HG03066 (cell line): ENCODE measurements around the gene ANTXR1.

Experiments used
- ATAC-seq: cut with Tn5 transposase; IDR thresholded peaks from one replicate; pipeline ENCODE4 v1.9.1; 2021; ENCODE audit warnings: low read depth; ENCODE audit not compliant: unreplicated experiment

The ANTXR1 gene

DNA sequence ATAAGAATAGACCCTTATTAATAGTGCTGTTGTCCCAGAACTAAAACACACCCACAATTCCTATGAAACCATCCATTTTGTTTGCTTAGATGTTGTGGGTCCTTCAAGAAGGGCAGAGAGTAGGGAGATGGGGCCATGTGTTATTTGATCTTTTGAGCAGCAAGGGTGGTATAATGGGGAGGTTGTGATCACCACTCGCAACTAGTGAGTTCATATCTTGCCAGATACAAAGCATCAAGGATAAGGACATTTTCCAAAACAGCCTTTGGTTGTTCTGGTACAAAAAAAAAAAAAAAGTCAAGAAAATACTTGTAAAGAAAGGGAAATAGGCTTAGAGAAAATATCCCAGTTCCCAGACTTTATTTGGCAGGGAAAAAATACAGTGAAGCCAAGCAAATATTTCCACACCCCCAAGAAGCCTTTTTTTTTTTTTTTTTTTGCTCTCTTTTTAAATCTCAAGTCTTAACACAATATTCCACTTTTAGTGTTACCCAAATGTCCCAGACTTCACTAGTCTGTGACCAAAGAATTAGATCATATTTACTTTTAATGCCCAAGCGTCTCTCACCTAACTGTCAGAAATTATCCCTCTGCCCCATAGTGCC, 54.1 kb downstream of the ANTXR1 start:
- no peak for ATAC-seq

DNA sequence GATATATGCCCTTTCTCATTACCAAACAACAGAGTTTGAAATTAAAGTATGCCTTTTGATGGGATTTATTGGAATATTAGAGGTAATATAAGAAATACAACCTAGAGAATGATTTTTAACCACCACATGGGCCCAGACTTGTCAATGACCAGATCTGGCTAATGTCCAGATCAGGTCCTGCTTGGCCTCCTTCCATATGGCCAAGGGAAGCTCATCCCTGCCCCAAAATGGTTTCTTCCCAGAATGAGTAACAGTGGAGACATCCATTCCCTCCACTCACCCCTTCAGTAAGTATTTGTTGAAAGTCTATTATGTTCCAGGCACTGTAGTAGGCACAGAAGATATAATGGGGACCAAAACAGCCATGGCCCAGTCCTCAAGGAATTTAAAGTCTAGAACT, 54.9 kb downstream of the ANTXR1 start:
- ATAC-seq: no peak

DNA sequence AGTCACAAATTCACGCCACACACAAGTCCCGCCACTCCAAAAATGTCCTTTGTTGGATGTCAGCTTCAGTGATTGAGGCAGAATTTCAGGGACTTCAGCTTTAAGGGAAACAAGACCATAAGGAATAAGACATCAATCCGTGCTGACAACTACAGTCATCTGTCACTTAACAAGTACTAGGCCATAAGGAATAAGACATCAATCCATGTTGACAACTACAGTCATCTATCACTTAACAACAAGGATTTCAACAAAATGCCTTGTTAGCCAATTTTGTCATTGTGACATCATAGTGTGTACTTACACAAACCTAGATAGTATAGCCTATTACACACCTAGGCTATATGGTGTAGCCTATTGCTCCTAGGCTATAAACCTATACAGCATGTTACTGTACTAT, 58.0 kb downstream of the ANTXR1 start:
- ATAC-seq: no peak

DNA sequence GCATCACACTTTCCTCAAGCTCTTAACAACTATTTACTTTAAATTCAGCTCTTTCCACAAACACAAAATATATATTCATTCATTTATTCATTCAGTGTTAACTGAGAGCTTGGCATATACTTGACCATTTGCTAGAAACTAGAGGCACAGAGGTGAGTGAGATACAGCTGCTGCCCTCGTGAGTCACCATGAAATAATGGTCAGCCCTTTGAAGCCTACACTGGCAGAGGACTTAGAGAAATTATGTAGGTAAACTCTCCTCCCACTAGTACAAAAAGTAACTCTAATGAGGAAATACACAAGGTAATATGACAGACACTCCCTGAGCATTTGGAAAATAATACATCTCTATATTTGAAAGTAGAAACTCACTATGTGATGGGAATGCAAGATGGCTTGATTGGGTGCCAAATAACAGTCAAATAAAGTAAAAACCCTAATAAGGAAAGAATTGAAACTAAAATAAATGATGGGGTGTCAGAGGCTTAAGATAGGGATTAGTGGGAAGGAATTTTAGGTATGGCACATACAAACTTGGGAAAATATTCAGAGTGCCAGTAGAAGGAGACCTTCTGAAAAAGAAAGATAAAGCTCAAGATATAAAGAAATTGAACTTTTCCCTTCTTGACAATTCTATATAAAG, 61.1 kb downstream of the ANTXR1 start:
- no peak for ATAC-seq

DNA sequence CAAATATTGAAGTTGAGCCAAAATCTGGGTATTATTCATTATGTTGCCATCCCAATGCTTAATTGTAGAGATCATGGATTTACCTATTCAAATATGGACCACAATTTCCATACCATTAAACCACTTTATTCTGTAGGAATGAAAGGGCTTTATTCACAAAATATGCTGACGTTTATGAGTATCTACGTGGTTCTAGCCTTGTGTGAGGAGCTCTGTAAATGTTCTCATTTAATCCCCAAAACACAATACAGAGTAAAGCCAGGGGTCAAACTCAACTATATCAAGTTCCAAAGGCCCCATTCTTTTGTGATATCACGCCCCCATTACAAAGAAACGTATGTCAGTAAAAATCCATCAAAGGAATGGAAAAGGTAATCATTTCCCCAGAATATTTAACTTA, 61.9 kb downstream of the ANTXR1 start:
- no peak for ATAC-seq

DNA sequence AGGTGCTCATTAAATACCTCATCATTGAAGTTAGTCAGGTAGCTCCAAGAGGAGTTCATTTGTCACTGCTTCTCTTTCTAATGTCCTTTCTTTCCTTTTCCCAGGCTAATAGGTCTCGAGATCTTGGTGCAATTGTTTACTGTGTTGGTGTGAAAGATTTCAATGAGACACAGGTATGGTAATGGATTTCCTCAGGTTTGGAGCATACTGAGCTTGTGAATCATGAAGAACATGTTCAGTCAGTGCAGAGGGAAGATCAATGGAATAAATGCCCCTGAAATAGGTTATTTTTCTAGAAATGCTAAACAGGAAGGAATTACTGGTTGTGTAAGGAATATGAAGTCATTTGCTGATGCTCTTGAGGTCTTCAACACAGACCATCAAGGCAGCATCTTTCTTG, 62.5 kb downstream of the ANTXR1 start:
- no peak for ATAC-seq

DNA sequence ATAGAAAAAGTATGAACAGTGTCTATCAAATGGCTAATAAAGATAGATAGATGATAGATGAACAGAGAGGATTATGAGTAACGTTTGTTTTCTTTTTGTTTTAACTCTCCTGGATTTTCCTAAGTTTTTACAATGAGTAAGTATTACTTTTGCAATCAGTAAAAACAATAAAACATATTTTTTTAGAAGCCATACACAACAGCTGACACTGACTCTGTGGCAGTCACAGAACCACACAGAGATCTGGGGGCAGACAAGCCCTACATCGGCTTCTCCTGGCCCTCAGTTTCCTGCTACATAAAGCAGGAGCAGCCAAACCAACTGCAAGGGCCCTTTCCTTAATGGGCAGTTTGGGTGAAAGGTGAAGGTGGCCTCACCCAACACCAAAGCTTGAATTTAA, 63.6 kb downstream of the ANTXR1 start:
- no peak for ATAC-seq

DNA sequence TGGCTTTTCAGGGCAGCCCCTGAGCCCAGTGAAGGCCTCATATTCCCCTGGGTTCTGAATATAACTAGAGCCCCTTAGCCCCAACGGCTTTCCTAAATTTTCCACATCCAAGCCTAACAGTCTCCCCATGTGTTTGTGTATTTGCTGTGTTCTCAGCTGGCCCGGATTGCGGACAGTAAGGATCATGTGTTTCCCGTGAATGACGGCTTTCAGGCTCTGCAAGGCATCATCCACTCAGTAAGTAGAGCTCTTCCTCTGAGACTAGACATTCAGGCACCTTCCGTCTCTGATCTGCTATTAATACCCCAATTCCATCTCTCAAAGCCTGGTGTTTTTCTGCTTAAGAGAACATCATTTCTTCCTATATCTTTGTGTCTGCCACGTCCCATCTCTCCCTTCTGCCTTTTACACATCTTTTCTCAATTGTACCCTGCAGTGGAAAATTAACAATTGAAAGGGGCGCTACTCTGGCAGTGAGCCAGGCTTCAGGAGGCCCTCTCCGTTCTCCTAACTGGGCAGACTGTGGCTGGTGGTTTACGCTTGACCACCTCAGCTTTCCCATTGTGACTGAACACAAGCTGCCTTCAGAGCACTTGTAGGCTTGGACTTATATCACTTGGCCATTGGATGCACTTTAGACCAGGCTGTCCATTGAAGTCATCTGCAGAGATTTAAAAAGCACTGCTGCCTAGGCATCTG, 64.4 kb downstream of the ANTXR1 start:
- no peak for ATAC-seq

DNA sequence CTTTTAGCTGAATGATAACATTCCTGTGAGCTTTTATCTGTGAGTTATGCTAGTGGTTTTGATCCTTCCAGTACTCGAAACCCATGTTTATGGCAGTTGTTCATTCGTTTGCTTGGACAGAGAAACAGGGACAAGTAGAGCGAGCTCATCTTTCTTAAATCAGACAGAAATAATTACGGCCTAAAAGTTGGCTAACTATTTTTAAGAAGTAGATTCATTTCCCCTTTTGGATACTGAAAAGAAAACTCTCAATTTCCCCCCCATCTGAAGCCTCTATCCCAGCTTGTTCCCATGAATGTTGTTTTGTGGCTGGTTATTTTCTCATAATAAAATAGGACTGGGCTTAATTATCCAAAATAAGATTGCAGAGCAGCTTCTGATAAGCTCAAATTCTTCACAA, 67.1 kb downstream of the ANTXR1 start:
- ATAC-seq: no peak

DNA sequence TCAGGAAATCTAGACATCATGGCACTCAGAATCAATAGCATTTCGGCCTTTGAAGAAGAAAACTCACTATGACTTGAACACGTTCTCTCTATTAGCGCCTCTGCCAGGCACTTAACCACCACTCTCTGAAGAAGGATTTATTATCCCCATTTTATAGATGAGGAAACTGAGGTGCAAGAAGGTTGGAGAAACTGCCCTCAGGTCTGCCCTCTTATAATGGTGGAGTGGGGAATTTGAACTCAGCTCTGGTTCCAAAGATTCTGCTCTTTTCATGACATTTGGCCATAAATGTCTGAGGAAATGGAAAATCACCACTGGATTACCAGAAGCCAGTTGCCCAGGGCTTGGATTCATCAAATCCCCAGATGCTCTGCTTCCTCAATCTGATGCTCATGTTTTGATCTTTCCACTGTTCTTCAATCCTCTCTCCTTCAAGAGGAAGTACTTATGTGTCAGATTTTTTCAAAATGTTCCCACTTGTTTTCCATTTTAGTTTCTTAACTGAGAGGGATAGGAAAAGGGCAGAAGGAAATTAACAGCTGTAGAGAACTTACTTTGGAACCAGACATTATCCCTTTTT, 68.1 kb downstream of the ANTXR1 start:
- ATAC-seq: no peak

DNA sequence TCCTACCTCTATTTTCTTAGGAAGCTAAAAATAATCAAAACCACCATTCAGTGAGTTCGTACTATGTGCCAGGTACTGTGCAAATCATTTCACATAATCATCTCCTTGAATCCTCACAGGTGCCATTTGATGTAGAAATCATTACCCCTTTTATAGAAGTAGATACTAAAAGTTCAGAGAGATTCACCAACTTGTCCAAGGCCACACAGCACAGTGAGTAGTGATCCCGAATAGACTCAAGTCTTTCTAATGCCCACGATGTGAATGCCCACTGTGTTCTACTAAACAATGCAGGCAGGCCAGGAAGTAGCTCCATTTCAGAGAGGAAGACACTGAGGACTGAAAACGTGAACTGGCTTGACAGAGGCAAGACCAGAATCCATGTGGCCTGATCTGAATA, 68.8 kb downstream of the ANTXR1 start:
- no peak for ATAC-seq

DNA sequence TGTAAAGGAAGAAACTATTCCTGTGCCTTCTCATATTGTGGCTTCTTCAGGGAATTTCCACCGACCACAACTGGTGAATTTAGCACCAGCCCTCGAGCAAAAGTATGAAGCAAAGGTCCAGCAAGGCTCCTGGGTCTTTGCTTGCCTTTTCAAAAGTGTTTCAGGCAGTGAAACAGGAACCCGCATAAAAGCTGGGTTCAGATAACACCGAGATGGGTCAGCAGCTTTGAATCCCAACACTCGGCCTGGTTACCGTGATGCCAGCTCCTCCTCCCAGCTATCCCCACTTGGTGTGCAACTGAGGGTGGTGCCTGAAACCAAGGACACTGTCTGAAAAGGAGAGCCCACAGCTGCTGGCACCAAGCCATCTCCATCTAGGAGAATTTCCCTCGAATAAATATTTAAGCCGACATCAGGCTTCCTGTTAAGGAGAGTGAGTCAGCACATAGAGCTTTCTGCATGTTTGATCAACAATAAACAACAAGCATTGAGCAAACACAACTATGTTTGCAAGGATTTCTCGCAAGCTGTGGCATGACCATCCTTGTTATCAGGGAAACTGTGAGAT, 69.5 kb downstream of the ANTXR1 start:
- no peak for ATAC-seq

DNA sequence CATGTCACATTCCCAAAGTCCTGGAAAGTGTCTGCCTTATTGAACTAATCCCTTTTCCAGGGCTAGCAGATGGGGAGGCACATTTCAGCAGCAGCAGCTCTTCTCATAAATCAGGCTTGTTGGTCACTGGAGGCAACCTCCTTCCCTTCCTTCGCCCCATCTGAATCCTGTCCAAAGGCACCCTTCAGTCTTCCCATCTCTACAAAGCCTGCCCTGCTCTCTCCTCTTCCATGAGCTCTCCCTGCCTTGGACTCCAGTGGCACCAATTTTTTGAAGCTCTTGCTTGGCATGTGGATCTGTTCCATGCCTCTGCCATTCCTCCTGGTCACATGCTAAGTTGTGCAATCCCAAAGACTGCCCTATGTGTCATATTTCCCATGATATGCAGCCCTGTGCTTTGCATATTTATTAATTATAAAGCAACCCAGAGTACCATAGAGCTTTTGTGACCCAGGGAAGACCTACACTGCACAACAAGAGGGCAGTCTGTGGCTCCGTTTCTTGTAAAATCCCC, 70.3 kb downstream of the ANTXR1 start:
- no peak for ATAC-seq

DNA sequence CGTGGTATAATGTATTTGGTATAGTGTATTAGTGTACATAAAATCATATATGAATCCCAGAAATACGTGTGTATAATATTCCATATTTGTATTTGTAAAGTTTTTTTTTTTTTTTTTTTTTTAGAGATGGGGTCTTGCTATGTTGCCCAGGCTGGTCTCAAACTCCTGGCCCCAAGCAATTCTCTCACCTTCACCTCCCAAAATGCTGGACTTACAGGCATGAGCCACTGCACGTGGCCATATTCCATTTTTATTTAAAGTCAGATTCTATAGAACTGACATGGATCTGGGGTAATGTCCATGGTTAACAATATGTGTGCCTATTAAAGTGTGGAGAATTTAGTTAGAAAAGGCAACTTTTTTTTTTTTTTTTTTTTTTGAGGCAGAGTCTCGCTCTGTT, 71.5 kb downstream of the ANTXR1 start:
- no peak for ATAC-seq

DNA sequence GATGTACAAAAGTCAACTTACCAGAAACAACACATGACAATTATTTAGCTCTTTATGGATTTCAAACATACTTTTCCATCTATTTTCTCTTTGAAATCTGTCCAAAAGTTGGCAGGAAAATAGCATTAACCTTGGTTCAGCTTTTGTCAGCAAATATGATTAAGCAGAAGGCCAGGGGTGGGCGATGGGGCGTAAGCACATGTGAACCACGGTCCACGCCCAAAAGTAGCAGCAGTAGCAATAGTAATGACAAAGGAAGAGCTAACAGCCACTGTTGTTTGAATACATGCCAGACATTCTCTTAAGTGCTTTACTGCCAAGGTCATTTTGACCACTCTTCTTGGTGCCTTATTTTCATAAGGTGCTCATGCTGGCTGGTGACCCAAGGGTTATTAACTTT, 73.5 kb downstream of the ANTXR1 start:
- no peak for ATAC-seq

DNA sequence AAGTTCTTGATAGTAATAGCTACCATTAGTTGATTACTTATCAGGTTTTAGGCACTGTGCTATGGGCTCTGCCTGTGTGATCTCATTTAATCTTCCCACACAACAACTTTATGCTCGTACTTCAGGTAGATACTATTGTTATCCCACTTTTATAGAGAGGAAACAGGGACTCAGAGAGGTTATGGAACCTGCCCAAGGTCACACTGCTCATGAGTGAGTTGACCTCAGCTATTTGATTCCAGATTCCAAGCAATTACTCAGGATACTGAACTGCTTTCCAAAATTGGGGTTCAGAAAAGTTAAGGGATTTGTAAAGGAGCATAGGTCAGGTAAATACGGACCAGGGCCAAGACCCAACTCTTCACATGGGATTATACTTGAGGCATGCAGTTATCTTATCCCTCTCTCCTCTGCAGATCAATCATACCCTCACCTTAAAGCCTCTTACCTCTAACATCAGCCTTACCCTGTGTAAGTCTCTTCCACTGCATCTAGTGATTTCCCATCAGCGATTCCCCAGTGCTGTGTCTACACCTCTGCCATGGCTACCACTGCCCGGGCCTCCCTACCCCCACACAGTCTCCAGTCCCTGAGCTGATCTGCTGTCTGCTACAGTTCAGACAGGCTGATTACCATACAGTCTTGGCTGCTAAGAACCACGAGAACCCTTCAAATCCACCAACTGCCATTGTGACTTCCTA, 74.4 kb downstream of the ANTXR1 start:
- no peak for ATAC-seq

DNA sequence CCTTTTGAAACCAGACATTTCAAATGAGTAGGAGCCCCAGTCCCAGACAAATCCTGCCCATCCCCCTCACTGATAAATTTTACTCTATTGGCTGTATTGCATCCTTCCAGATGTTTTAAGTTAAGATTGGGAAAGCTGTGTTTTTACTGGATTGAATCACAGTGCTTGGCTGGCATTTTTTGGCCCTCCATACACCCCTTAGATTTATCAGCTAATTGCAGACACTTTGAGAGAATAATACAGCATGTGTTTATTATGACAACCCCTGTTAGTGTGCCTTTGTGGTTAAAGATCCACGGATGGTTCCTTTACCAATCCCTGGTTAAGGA, 74.9 kb downstream of the ANTXR1 start:
- no peak for ATAC-seq

DNA sequence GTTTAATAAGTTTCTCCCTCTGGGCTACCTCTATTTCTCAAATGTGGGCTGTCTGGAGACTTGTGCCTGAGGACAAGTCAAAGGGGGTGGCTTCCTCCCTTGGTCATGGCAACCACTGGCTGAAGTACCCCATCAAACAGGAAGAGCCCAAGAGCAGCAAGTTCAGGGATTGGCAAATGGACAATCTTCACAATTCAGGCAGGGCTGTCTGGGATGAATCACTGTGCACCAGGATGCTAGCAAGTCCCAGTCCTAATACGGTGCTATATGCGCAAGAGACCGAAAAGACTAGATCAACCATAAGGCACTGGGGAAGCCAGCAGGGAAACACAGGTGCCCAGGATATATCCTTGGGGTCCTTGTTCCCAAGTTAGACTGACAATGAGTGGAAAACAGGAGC, 75.5 kb downstream of the ANTXR1 start:
- ATAC-seq: no peak

DNA sequence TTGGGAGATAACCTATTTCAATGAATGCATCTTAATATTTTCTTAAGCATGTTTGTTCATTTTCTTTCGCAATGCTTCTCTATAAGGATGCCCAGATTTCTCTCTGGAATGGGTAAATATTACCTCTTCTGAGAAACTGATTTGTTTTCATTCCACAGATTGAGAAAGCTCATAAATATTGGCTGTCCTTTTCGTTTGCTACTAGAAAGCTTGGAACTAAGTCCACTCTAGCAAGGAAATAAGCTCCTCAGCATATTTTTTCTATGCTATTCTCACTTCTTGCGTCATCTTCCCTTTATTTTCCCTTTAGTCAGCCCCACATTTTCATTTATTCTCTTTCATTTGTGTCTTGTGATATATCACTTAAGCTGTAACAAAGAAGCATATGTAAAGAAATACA, 76.3 kb downstream of the ANTXR1 start:
- ATAC-seq: no peak

DNA sequence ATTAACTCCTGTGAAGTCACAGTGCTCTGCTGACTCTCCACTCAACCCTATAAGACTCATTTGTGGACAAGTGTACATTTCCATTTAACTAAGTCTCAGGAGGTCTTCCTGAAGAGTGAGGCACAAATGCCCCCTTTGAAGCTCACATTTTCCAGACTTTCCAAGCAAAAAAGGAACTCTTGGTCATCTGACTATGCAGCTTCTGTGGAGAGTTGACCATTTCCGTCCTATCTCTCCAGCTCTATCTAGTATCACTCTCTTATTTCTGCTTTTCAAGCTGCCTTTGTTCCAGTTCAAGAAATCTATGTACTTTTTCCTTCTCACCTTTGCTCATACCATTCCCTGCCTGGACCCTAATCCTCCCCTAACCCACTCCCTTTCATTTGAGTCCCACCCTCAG, 77.0 kb downstream of the ANTXR1 start:
- ATAC-seq: no peak

DNA sequence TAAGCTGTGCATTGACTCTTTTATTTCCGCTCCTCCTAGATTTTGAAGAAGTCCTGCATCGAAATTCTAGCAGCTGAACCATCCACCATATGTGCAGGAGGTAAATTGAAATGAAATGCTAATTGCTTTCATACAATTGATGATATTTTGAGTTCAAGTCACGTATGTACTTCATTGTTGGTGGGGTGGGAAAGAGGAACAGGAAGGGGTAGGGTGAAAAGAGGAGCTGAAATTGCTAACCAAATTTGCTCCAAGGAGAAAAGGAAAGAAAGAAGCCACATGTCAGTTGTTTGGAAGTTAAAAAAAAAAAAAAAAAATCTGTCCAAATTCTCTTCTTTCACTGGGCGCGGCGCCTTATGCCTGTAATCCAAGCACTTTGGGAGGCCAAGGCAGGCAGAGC, 77.8 kb downstream of the ANTXR1 start:
- no peak for ATAC-seq
